Stomach (tissue), 9 donors: ENCODE results near the gene CECR2. TPM values are rescaled to one million over a fixed set of nuclear protein-coding genes. Genes with fewer than 3 reads are reported as not detected.
A peak's percentile ranks its signal among the peaks of the same experiment; 100 is the strongest.

Experiments
- DNase-seq, 2 donors: peaks; one replicate each; pipeline versions ENCODE4 v3.0.0 to v3.0.0-alpha.2; 2013 to 2019
- H3K27ac ChIP-seq, 5 donors: fragments of 200-600 bp in 4 of 5; sonication (generic) in 4 of 5; one replicate each; pipeline ENCODE4 v1.5.1; 2013 to 2019; ENCODE audit warnings: mild to moderate bottlenecking in 1 of 5, moderate library complexity in 1 of 5
- H3K27me3 ChIP-seq, 3 donors: fragments of 200-600 bp; sonication (generic); one replicate each; pipeline ENCODE4 v1.5.1; 2017 to 2019; ENCODE audit warnings: mixed run types in 1 of 3
- H3K36me3 ChIP-seq, 4 donors: fragments of 200-600 bp; sonication (generic); 1 replicate in 3 of 4; 2 replicates in 1 of 4; pipeline ENCODE4 v1.5.1; 2016 to 2019
- H3K4me1 ChIP-seq, 4 donors: fragments of 200-600 bp; sonication (generic); one replicate each; pipeline ENCODE4 v1.5.1; 2016 to 2019
- H3K4me3 ChIP-seq, 4 donors: fragments of 200-600 bp; sonication (generic) in 3 of 4; one replicate each; pipeline ENCODE4 v1.5.1; 2016 to 2019; ENCODE audit warnings: mild to moderate bottlenecking in 1 of 4
- H3K9me3 ChIP-seq, 4 donors: fragments of 200-600 bp; sonication (generic); one replicate each; pipeline ENCODE4 v1.5.1; 2016 to 2019
- EP300 ChIP-seq: sonication (generic); formaldehyde crosslinking; IDR thresholded peaks from one replicate; pipeline ENCODE4 v1.6.1; 2017; ENCODE audit warnings: antibody characterized with exemption
- POLR2A ChIP-seq, 4 donors: fragments of 450-650 bp; IDR thresholded peaks; one replicate each; pipeline ENCODE4 v1.6.1; 2016; ENCODE audit warnings: antibody characterized with exemption in 4 of 4, control low read depth in 2 of 4, mild to moderate bottlenecking in 1 of 4, moderate library complexity in 1 of 4
- POLR2AphosphoS5 ChIP-seq, 3 donors: sonication (generic); formaldehyde crosslinking; IDR thresholded peaks; one replicate each; pipeline ENCODE4 v1.6.1; 2016; ENCODE audit warnings: antibody characterized with exemption in 3 of 3
- WGBS, 5 donors: extraction: QIAGEN DNeasy Blood & Tissue Kit in 3 of 5; methylation state at CpG; one replicate each; pipeline versions ENCODE4 v1.1.5 to v1.1.7; 2013 to 2018; 5-methylcytosine and 5-hydroxymethylcytosine counted together
- intact Hi-C: fragments of 100-400 bp; cut with DNase I; formaldehyde crosslinking; loops from one replicate; pipeline ENCODE4 v1.15.1; 2023; ENCODE audit warnings: low total_unique reads
- polyA plus RNA-seq, 3 donors: library from polyadenylated mRNA; stranded (reverse); fragments of 200-250 nt; gene quantifications; one replicate each; pipeline ENCODE4 v1.2.3, GENCODE V29; 2013
- total RNA-seq, 5 donors: library from RNA; depleted of rRNA; stranded (reverse); fragments of >200 nt; gene quantifications; one replicate each; pipeline versions ENCODE4 v1.1.0 to v1.2.3, GENCODE V29; 2014 to 2016
- TF ChIP-seq, protein P1 (sequence below), 7 experiments: fragments of 450-650 bp in 4 of 7; fragments of 200-600 bp in 3 of 7; sonication (generic) in 3 of 7; IDR thresholded peaks; one replicate each; pipeline ENCODE4 v1.5.1; 2016 to 2019; ENCODE audit warnings: antibody characterized with exemption in 7 of 7, control low read depth in 2 of 7, mild to moderate bottlenecking in 1 of 7
- donor health status: healthy with polysubstance abuse.
- donor health status: Bipolar disorder and iron deficiency.
- donor health status: healthy.

The CECR2 gene
- total and polyA plus RNA-seq, 8 donors, result 0.13 to 3.1 (median 0.44) TPM; not detected in 1

DNA sequence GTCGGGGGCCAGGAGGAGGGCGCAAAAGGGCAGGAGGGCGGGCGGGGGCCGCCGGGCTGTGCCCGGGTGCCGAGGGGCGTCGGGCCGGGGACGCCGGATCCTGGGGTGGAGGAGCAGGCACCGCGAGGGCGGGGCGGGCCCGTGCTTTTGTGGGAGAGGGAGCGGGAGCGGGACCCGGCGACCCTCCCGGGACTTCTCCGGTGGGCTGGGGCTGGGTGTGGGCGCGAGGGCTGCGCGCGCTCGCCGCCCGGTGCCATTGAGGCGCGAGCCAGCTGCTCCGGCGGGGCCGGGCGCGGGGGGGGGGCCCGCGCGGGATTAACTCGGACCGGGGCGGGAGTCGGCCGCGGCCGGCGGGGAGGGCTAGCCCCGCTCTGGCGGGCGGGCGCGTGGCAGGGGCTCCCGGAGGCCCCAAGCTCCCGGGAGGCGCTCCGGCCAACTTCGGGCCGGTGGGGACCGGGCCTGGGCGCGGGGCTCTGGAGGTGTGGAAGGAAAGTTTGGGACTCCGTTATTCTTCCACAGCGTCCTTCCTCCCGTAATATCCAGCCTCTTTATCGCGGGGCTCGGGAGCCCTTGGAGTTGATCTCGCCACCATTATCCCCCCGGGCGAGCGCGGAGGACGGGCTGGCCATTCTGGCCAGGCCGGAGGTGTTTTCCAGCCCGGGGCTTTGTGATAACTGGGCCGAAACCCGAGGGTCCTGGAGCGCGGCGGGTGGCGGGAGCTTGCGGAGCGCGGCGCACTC is 936 bp downstream of the CECR2 start:
- TF ChIP-seq POLR2A (IDR thresholded peaks at IDR 0.05) (no peak), POLR2AphosphoS5 (IDR thresholded peaks at IDR 0.05) (no peak), EP300 (no peak)
- TF ChIP-seq, protein P1, sequence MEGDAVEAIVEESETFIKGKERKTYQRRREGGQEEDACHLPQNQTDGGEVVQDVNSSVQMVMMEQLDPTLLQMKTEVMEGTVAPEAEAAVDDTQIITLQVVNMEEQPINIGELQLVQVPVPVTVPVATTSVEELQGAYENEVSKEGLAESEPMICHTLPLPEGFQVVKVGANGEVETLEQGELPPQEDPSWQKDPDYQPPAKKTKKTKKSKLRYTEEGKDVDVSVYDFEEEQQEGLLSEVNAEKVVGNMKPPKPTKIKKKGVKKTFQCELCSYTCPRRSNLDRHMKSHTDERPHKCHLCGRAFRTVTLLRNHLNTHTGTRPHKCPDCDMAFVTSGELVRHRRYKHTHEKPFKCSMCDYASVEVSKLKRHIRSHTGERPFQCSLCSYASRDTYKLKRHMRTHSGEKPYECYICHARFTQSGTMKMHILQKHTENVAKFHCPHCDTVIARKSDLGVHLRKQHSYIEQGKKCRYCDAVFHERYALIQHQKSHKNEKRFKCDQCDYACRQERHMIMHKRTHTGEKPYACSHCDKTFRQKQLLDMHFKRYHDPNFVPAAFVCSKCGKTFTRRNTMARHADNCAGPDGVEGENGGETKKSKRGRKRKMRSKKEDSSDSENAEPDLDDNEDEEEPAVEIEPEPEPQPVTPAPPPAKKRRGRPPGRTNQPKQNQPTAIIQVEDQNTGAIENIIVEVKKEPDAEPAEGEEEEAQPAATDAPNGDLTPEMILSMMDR (IDR thresholded peaks at IDR 0.05), result no peak
- H3K4me3 ChIP-seq, result peak overlapping the region; percentile 51 to 73 (median 58)
- WGBS, 5 donors, result 2 to 6% (median 3%) methylated on average over 22 to 86 of the region's 88 CpGs
- H3K9me3 ChIP-seq, result no peaks in the 10 kb centered on the region
- intact Hi-C loops, result no loop called here
- H3K4me1 ChIP-seq, result peaks cover 11 to 35% (median 26%) of the 10 kb centered on the region in 4 donors
- H3K27ac ChIP-seq, result peak overlapping the region in 2 of 5 donors; percentile 65 to 78
- no peaks in the 10 kb centered on the region for H3K36me3 ChIP-seq
- peak in 1 of 2 donors; percentile 50 for DNase-seq
- H3K27me3 ChIP-seq, result peaks cover 8 to 92% (median 48%) of the 10 kb centered on the region in 3 donors

DNA sequence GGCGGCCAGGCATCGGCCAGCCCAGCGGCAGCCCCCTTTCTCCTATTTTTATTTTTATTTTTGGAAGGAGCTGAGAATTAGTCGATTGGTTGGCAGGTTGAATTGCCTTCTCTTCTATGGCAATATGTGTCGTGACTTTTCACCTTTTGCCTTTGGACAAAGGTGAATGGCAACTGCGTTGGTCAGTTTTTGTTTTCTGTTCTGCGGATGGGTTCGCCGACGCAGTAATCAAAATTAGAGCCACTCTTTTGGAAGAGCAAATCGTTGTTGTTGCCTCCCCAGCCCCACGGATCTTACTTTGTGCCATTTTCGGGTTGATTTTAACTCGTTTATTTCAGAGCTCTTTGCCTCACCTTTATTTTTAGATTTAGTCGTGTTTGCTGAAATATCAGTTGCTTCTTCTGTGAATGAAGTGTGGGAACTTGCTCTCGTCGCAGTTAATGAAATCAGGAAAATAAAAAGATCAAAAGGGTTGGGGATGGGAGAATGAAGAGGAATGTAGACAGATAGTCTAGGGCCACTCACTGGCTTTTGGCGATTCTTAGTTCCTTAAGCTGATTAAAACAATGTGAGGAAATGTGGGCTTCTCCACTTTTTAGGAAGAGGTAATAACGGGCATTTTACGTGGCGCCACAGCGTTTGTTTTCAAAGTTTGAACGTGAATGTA is 1.6 kb downstream of the CECR2 start:
- whole genome bisulfite sequencing, 5 donors, result 12 to 17% (median 13%) methylated on average over 23 of the region's 23 CpGs
- DNase-seq, result peak in 1 of 2 donors; percentile 34
- H3K27me3 ChIP-seq, result peaks cover 8 to 85% (median 48%) of the 10 kb centered on the region in 3 donors
- H3K4me3 ChIP-seq, result peak overlapping the region; percentile 51 to 73 (median 58)
- intact Hi-C loops, result no loop called here
- no peaks in the 10 kb centered on the region for H3K9me3 ChIP-seq
- no peak for TF ChIP-seq EP300
- TF ChIP-seq, protein P1 (IDR thresholded peaks at IDR 0.05), result no peak
- TF ChIP-seq POLR2AphosphoS5 (IDR thresholded peaks at IDR 0.05), result no peak
- TF ChIP-seq POLR2A (IDR thresholded peaks at IDR 0.05), result no peak
- H3K4me1 ChIP-seq, result peaks cover 11 to 35% (median 26%) of the 10 kb centered on the region in 4 donors
- peak overlapping the region in 2 of 5 donors; percentile 65 to 78 for H3K27ac ChIP-seq
- no peaks in the 10 kb centered on the region for H3K36me3 ChIP-seq

DNA sequence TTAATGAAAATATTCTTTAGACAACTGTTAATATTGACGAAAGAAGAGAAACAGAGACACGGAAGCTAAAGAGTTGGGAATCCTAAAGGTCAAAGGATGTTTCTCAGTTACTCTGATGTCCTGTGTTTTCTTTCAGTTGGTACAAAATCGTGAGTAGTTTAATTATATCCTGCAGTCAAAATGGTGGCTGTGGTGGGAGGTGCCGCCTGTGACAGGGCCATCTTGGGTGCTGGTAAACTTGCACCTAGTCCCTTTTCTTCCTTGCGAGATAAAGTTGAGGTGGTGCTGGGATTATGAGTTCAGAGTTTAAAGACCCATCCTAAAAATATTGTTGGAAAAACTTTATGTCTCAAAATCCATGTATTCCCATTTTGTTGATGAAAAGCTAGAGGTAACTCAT is 2.2 kb downstream of the CECR2 start:
- no peak overlapping the region for H3K4me3 ChIP-seq
- WGBS, 5 donors, result 59 to 72% (median 65%) methylated on average over 5 of the region's 5 CpGs
- H3K9me3 ChIP-seq, result no peaks in the 10 kb centered on the region
- TF ChIP-seq EP300 (no peak), POLR2A (IDR thresholded peaks at IDR 0.05) (no peak), POLR2AphosphoS5 (IDR thresholded peaks at IDR 0.05) (no peak)
- TF ChIP-seq, protein P1 (IDR thresholded peaks at IDR 0.05), result no peak
- H3K4me1 ChIP-seq, result peaks cover 11 to 35% (median 26%) of the 10 kb centered on the region in 4 donors
- H3K27me3 ChIP-seq, result peaks cover 8 to 83% (median 43%) of the 10 kb centered on the region in 3 donors
- no peaks in the 10 kb centered on the region for H3K36me3 ChIP-seq
- no peak for DNase-seq
- intact Hi-C loops, result no loop called here
- no peak overlapping the region for H3K27ac ChIP-seq

DNA sequence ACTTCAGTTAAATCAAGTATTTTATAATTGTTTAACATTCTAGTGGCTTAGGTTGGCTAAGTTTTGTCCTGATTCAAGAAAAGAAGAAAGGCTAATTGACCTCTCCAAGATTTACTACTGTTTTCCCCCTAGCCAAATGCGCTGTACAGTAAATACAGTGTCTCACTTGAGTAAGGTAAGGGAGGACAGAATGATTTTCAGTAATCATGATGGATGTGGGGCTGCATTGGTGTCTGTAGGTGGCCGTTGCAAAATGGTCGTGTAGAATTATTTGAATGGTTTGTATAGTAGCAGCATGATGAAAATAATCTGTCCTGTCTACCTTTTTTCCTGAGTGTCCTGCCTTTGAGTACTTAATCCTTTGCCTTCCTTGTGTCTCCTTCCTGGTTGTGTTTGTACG is 4.6 kb downstream of the CECR2 start:
- TF ChIP-seq, protein P1 (IDR thresholded peaks at IDR 0.05), result no peak
- TF ChIP-seq EP300, result no peak
- TF ChIP-seq POLR2A (IDR thresholded peaks at IDR 0.05), result no peak
- TF ChIP-seq POLR2AphosphoS5 (IDR thresholded peaks at IDR 0.05), result no peak
- intact Hi-C loops, result no loop called here
- Histone ChIP-seq H3K27ac (no peak overlapping the region), H3K27me3 (peaks cover 8 to 60% (median 25%) of the 10 kb centered on the region in 3 donors), H3K36me3 (no peaks in the 10 kb centered on the region), H3K9me3 (no peaks in the 10 kb centered on the region), H3K4me1 (peaks cover 11 to 24% (median 19%) of the 10 kb centered on the region in 4 donors), H3K4me3 (no peak overlapping the region)
- 74 to 82% (median 79%) methylated on average over 4 of the region's 4 CpGs for whole genome bisulfite sequencing, 5 donors
- DNase-seq, result no peak
